Colonic mucosa (tissue), 4 donors: ENCODE data around the gene ROR2. TPM values are rescaled to one million over a fixed set of nuclear protein-coding genes. Genes with fewer than 3 reads are reported as not detected.

Experiments used
- DNase-seq: peaks from one replicate; pipeline ENCODE4 v3.0.0-alpha.2; 2020
- H3K27ac ChIP-seq: fragments of 200-600 bp; one replicate; pipeline ENCODE4 v1.8.0; 2021
- H3K27me3 ChIP-seq: fragments of 200-600 bp; one replicate; pipeline ENCODE4 v1.8.0; 2021
- H3K36me3 ChIP-seq: fragments of 200-600 bp; one replicate; pipeline ENCODE4 v1.8.0; 2021
- H3K4me1 ChIP-seq: fragments of 200-600 bp; one replicate; pipeline ENCODE4 v1.8.0; 2021; ENCODE audit warnings: mild to moderate bottlenecking
- H3K4me3 ChIP-seq: fragments of 200-600 bp; one replicate; pipeline ENCODE4 v1.8.0; 2021
- H3K9ac ChIP-seq, 2 donors: one replicate each; pipeline ENCODE4 v1.7.0; 2013; ENCODE audit warnings: control low read depth in 2 of 2, low read depth in 2 of 2, low read length in 2 of 2
- H3K9me3 ChIP-seq: fragments of 200-600 bp; one replicate; pipeline ENCODE4 v1.8.0; 2021
- CTCF ChIP-seq: fragments of 200-600 bp; IDR thresholded peaks from one replicate; pipeline ENCODE4 v1.8.0; 2022; ENCODE audit warnings: antibody characterized with exemption, mild to moderate bottlenecking
- intact Hi-C: fragments of 100-400 bp; cut with DNase I; formaldehyde crosslinking; loops from one replicate; pipeline ENCODE4 v1.14.1; 2022
- total RNA-seq, 2 donors: library from RNA; stranded (reverse); fragmentation: NEBNext Ultra II Directional in 1 of 2; extraction: Animal tissue kit (Norgen Biotek cat#: 25700) in 1 of 2; gene quantifications; one replicate each; pipeline ENCODE4 v1.2.1, GENCODE V29; 2021
- donor health status: healthy.
- donor health status: DM: no; HTN: no; CAD: no.
- donor health status: DM: no; HTN: no; CAD: no.

ROR2 gene
- total RNA-seq, 2 donors from 2014 or later = 1.7 to 9.1 TPM

- Histone ChIP-seq H3K27me3 (peaks cover 27% of the 10 kb centered on the region), H3K27ac (peak overlapping the region; percentile 59), H3K9ac (peak overlapping the region; percentile 46 to 55), H3K9me3 (no peaks in the 10 kb centered on the region), H3K4me3 (peak overlapping the region; percentile 52), H3K36me3 (no peaks in the 10 kb centered on the region), H3K4me1 (no peaks in the 10 kb centered on the region)
- TF ChIP-seq CTCF = no peak
- no peak for DNase-seq
- intact Hi-C loops = no loop called here
Measured at GRCh38 chr9:91948101-91948596, 1.9 kb downstream of the ROR2 start.

GRCh38 chr9:91946653-91947488, 3.2 kb downstream of the ROR2 start:
- TF ChIP-seq CTCF = no peak
- peak overlapping the region; percentile 34 for H3K27ac ChIP-seq
- DNase-seq = no peak
- no peak overlapping the region for H3K9ac ChIP-seq
- intact Hi-C loops = no loop called here
- no peaks in the 10 kb centered on the region for H3K9me3 ChIP-seq
- no peak overlapping the region for H3K4me3 ChIP-seq
- H3K27me3 ChIP-seq = peaks cover 27% of the 10 kb centered on the region
- no peaks in the 10 kb centered on the region for H3K36me3 ChIP-seq
- no peaks in the 10 kb centered on the region for H3K4me1 ChIP-seq

- Histone ChIP-seq H3K4me3 (no peak overlapping the region), H3K27ac (peak overlapping the region; percentile 49), H3K9ac (no peak overlapping the region), H3K36me3 (no peaks in the 10 kb centered on the region), H3K4me1 (no peaks in the 10 kb centered on the region), H3K27me3 (peaks cover 27% of the 10 kb centered on the region), H3K9me3 (no peaks in the 10 kb centered on the region)
- TF ChIP-seq CTCF = no peak
- intact Hi-C loops = no loop called here
- no peak for DNase-seq
Measured at GRCh38 chr9:91946196-91946595, 3.8 kb downstream of the ROR2 start.

GRCh38 chr9:91945277-91946085, 4.5 kb downstream of the ROR2 start:
- intact Hi-C loops = no loop called here
- Histone ChIP-seq H3K36me3 (no peaks in the 10 kb centered on the region), H3K27me3 (peaks cover 27% of the 10 kb centered on the region), H3K4me3 (no peak overlapping the region), H3K9me3 (no peaks in the 10 kb centered on the region), H3K27ac (peak overlapping the region; percentile 49), H3K4me1 (no peaks in the 10 kb centered on the region), H3K9ac (no peak overlapping the region)
- DNase-seq = peak; percentile 58
- TF ChIP-seq CTCF = no peak

- Histone ChIP-seq H3K27me3 (peaks cover 27% of the 10 kb centered on the region), H3K9me3 (no peaks in the 10 kb centered on the region), H3K27ac (peak overlapping the region; percentile 49), H3K9ac (no peak overlapping the region), H3K4me3 (no peak overlapping the region), H3K36me3 (no peaks in the 10 kb centered on the region), H3K4me1 (no peaks in the 10 kb centered on the region)
- no peak for DNase-seq
- no peak for TF ChIP-seq CTCF
- intact Hi-C loops = no loop called here
Measured at GRCh38 chr9:91944711-91945110, 5.3 kb downstream of the ROR2 start.
